Nephron (organoid): ENCODE results near the gene ANKLE2.
"Not testable (repeated sequence)": the region's sequence is repeated elsewhere in the genome, so short reads cannot be mapped to it uniquely, and the experiment has no call there.

ENCODE experiments used
- H3K27ac Mint-ChIP-seq, 3 experiments: 2 replicates each; pipeline ENCODE4 v1.8.0; 2020; ENCODE audit warnings: mixed read lengths in 3 of 3, mild to moderate bottlenecking in 2 of 3, moderate library complexity in 1 of 3
- H3K27me3 Mint-ChIP-seq: 2 replicates; pipeline ENCODE4 v1.8.0; 2021; ENCODE audit warnings: low read depth, mild to moderate bottlenecking, moderate library complexity, mixed read lengths
- H3K36me3 Mint-ChIP-seq: 2 replicates; pipeline ENCODE4 v1.8.0; 2020; ENCODE audit warnings: low read depth, mixed read lengths
- H3K4me1 Mint-ChIP-seq: 2 replicates; pipeline ENCODE4 v1.8.0; 2020; ENCODE audit warnings: mixed read lengths
- H3K4me3 Mint-ChIP-seq, 3 experiments: 2 replicates each; pipeline ENCODE4 v1.8.0; 2020; ENCODE audit warnings: mild to moderate bottlenecking in 3 of 3, mixed read lengths in 3 of 3, moderate library complexity in 2 of 3
- H3K9me3 Mint-ChIP-seq: 2 replicates; pipeline ENCODE4 v1.8.0; 2020; ENCODE audit warnings: mixed read lengths
- TF ChIP-seq, protein P1 (sequence below), 3 experiments: fragments of 200-600 bp; sonication (generic); IDR thresholded peaks; one replicate each; pipeline ENCODE4 v1.5.0; 2021; ENCODE audit warnings: antibody characterized with exemption in 3 of 3; ENCODE audit not compliant: unreplicated experiment in 3 of 3

The ANKLE2 gene

DNA sequence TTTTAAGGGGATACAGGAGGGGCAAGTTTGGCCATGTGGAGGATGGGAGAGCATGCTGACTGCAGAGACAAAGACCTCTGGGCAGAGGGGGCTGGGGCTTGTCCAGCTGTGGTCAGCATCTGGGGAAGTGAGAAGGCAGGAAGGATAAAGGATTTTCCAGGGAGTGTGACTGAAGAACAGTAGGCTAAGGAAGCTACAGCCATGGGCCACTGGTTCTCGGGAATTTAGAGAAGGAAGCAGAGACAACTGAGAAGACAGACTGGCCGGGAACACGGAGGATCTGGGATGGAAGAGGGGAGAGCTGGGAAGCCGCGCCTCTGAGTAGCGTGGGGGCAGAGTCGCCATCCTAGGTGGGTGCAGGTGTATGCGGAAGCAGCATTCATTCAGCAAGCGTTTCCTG lies 58.0 kb downstream of the ANKLE2 start:
- Mint-ChIP-seq H3K27ac (peak overlapping the region; percentile 10 to 92 (median 33)), H3K36me3 (peaks cover 41% of the 10 kb centered on the region), H3K4me1 (peaks cover 11% of the 10 kb centered on the region), H3K27me3 (no peaks in the 10 kb centered on the region), H3K4me3 (peak overlapping the region in 1 of 3 experiments; percentile 24), H3K9me3 (no peaks in the 10 kb centered on the region)
- TF ChIP-seq, protein P1, sequence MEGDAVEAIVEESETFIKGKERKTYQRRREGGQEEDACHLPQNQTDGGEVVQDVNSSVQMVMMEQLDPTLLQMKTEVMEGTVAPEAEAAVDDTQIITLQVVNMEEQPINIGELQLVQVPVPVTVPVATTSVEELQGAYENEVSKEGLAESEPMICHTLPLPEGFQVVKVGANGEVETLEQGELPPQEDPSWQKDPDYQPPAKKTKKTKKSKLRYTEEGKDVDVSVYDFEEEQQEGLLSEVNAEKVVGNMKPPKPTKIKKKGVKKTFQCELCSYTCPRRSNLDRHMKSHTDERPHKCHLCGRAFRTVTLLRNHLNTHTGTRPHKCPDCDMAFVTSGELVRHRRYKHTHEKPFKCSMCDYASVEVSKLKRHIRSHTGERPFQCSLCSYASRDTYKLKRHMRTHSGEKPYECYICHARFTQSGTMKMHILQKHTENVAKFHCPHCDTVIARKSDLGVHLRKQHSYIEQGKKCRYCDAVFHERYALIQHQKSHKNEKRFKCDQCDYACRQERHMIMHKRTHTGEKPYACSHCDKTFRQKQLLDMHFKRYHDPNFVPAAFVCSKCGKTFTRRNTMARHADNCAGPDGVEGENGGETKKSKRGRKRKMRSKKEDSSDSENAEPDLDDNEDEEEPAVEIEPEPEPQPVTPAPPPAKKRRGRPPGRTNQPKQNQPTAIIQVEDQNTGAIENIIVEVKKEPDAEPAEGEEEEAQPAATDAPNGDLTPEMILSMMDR (IDR thresholded peaks at IDR 0.05; ENCODE audit: unreplicated experiment in 3 of 3) = no peak

DNA sequence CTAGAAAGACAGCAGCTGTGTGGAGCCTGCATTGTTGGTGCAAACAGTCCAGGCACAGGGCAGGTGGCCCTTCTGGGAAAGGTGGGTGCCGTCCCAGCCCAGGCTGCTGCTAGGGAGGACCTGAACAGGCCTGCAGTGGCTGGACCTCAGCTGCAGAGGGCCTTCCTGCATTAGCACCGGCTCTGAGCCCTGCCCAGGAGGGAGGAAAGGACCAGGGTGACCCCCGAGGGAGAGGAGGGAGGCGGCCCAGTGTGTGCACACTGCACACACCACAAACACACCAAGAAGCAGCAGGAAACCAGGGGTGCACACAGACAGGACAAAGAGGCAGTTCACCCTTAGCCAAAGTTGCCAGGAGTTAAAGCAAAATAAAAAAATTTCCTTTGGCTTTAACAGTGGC lies 59.0 kb downstream of the ANKLE2 start:
- H3K36me3 Mint-ChIP-seq = peaks cover 43% of the 10 kb centered on the region
- H3K4me1 Mint-ChIP-seq = peaks cover 11% of the 10 kb centered on the region
- H3K4me3 Mint-ChIP-seq = no peak overlapping the region
- TF ChIP-seq, protein P1 (IDR thresholded peaks at IDR 0.05; ENCODE audit: unreplicated experiment in 3 of 3) = no peak
- peak overlapping the region in 1 of 3 experiments; percentile 61 for H3K27ac Mint-ChIP-seq
- no peaks in the 10 kb centered on the region for H3K9me3 Mint-ChIP-seq
- no peaks in the 10 kb centered on the region for H3K27me3 Mint-ChIP-seq

DNA sequence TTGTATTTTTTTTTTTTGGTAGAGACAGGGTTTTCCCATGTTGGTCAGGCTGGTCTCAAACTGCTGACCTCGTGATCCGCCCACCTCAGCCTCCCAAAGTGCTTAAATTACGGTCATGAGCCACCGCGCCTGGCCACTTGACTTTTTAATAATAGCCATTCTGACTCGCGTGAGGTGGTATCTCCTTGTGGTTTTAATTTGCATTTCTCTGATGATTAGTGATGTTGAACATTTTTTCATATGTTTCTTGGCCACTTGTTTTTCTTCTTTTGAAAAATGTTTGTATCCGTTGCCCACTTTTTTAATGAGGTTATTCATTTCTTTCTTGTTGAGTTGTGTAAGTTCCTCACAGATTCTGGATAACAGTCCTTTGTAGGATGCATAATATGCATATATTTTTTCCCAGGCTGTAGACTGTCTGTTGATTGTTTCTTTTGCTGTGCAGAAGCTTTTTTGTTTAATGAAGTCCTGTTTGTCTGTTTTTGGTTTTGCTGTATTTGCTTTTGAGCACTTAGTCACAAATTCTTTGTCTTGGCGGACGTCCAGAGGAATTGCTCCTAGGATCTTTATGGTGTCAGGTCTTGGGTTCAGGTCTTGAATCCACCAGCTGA lies 61.3 kb downstream of the ANKLE2 start:
- TF ChIP-seq, protein P1 (IDR thresholded peaks at IDR 0.05; ENCODE audit: unreplicated experiment in 3 of 3) = no peak
- no peaks in the 10 kb centered on the region for H3K9me3 Mint-ChIP-seq
- peaks cover 7% of the 10 kb centered on the region for H3K4me1 Mint-ChIP-seq
- no peak overlapping the region for H3K4me3 Mint-ChIP-seq
- H3K27ac Mint-ChIP-seq = no peak overlapping the region
- H3K36me3 Mint-ChIP-seq = peaks cover 43% of the 10 kb centered on the region
- H3K27me3 Mint-ChIP-seq = no peaks in the 10 kb centered on the region

DNA sequence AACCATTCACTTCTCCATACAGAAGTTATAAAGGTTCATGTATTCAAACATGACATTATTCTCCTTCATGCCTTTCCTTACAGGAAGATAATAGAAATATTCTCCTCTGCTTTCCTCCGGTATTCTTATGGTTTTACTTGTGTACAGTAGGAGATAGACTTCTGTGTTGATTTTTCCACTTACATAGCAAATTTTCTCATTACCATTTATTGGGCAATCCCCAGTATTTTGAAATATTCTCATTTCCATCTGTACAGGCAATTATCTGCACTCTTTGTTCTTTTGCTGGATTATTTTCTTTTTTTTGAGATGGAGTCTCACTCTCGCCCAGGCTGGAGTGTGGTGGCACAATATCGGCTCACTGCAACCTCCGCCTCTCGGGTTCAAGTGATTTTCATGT lies 63.3 kb downstream of the ANKLE2 start:
- peaks cover 34% of the 10 kb centered on the region for H3K36me3 Mint-ChIP-seq
- H3K4me3 Mint-ChIP-seq = no peak overlapping the region
- no peaks in the 10 kb centered on the region for H3K9me3 Mint-ChIP-seq
- H3K27me3 Mint-ChIP-seq = no peaks in the 10 kb centered on the region
- peaks cover under 1% of the 10 kb centered on the region for H3K4me1 Mint-ChIP-seq
- TF ChIP-seq, protein P1 (IDR thresholded peaks at IDR 0.05; ENCODE audit: unreplicated experiment in 3 of 3) = no peak
- H3K27ac Mint-ChIP-seq = no peak overlapping the region

DNA sequence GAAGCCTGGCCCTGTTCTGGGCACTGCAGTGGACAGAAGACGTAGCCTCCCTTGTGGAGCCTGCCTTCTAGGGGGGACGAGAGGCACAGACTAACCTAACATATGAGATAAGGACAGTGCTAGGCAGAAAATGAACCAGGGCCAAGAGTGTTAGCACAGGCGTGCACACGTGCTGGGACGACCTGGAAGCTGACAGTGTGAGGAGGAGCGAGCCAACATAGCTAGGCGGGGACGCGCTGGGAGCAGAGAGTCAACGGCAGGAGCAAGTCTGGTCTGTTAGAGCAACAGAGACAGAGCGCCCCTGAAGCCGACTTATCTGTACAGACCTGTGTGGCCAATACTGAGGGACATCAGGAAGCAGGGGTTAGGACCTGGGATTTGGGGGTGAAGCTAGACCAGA lies 66.2 kb downstream of the ANKLE2 start:
- H3K4me3 Mint-ChIP-seq = no peak overlapping the region

DNA sequence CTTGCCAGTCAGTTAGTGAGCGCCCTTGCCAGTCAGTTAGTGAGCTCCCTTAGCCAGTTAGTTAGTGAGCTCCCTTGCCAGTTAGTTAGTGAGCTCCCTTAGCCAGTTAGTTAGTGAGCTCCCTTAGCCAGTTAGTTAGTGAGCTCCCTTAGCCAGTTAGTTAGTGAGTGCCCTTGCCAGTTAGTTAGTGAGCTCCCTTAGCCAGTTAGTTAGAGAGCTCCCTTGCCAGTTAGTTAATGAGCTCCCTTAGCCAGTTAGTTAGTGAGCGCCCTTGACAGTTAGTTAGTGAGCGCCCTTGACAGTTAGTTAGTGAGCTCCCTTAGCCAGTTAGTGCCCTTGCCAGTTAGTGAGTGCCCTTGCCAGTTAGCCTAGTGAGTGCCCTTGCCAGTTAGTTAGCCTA lies 66.7 kb downstream of the ANKLE2 start:
- H3K36me3 Mint-ChIP-seq = peaks cover 32% of the 10 kb centered on the region
- H3K27me3 Mint-ChIP-seq, H3K27ac Mint-ChIP-seq, H3K9me3 Mint-ChIP-seq, H3K4me1 Mint-ChIP-seq, H3K4me3 Mint-ChIP-seq: not testable (repeated sequence)

More for the DNA sequence above, 66.2 kb downstream of the ANKLE2 start:
- TF ChIP-seq, protein P1 (IDR thresholded peaks at IDR 0.05; ENCODE audit: unreplicated experiment in 3 of 3) = no peak
- no peaks in the 10 kb centered on the region for H3K9me3 Mint-ChIP-seq
- no peak overlapping the region for H3K27ac Mint-ChIP-seq
- H3K36me3 Mint-ChIP-seq = peaks cover 33% of the 10 kb centered on the region
- no peaks in the 10 kb centered on the region for H3K27me3 Mint-ChIP-seq
- no peaks in the 10 kb centered on the region for H3K4me1 Mint-ChIP-seq

DNA sequence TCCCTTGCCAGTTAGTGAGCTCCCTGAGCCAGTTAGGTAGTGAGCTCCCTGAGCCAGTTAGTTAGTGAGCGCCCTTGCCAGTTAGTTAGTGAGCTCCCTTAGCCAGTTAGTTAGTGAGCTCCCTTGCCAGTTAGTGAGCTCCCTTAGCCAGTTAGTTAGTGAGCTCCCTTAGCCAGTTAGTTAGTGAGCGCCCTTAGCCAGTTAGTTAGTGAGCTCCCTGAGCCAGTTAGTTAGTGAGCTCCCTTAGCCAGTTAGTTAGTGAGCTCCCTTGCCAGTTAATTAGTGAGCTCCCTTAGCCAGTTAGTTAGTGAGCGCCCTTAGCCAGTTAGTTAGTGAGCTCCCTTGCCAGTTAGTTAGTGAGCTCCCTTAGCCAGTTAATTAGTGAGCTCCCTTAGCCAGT lies 69.6 kb downstream of the ANKLE2 start:
- not testable (repeated sequence) for H3K4me1 Mint-ChIP-seq, H3K9me3 Mint-ChIP-seq, H3K27ac Mint-ChIP-seq, H3K4me3 Mint-ChIP-seq
- H3K36me3 Mint-ChIP-seq = peaks cover 21% of the 10 kb centered on the region
- peaks cover 11% of the 10 kb centered on the region for H3K27me3 Mint-ChIP-seq
